Measurements from ENCODE around the gene TBC1D8. TPM values are rescaled to one million over a fixed set of nuclear protein-coding genes. Genes with fewer than 3 reads are reported as not detected.
A peak's percentile ranks its signal among the peaks of the same experiment; 100 is the strongest.

The TBC1D8 gene
- total RNA-seq, 1 experiment from 2014 or later: 48.1 TPM

DNA sequence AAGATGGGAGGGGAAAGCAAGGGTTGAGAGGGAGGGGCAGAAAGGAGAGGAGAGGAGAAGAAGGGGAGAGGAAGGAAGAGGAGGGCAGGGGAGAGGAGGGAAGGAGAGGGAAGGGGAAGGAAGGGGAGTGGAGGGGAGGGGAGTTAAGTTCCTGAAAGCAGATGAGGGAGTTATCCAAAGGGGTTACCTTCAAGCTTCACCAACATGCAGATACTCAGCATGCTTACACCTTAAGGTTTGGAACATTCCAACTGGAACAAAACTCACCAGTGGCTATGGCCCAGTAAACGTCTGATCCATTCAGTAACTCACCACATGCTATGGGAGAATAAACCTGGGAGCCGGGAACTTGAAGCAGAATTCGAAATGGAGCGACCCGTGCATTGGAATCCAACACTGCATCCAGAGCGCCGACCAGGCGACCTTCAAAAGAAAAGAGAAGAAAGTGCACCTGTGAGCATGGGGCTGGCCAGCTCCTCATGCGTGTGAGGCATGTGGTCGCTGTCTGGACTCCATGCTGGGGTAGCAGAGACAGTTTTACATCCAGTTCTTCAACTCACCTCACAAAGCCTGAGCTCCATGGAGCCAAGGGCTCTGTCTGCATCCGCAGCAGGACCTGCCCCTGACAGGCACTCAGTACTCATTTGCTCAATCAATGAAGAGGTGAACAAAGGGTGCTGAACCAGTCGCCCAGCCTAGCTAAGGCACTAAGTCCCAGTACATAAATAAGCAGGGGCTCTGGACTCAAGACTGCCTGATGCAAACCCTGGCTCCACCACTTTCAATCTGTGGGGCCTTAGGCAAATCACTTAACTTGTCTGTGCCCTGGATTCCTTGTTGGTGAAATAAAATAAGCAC is 61.0 kb downstream of the TBC1D8 start:
- H3K36me3 Mint-ChIP-seq (ENCODE audit: insufficient read depth, unreplicated experiment): peaks cover 56% of the 10 kb centered on the region
- BruUV-seq (replicated peaks): no TSS peak
- H3K4me1 Mint-ChIP-seq (ENCODE audit: insufficient read depth, unreplicated experiment): peaks cover 23% of the 10 kb centered on the region

GRCh38 chr2:101089419-101089818 is 61.8 kb downstream of the TBC1D8 start:
- POLR2A ChIA-PET: interaction anchor here (0.6 kb wide), 1 partner anchor 26 kb away, joined by 3 read pairs; no protein-coding TSS in a partner anchor
- TSS peak; percentile 37 for BruUV-seq (replicated peaks)

More for the DNA sequence above, 61.0 kb downstream of the TBC1D8 start:
- CTCF ChIA-PET: no interaction called here
- POLR2A ChIA-PET: interaction anchor here (0.6 kb wide), 1 partner anchor 26 kb away, joined by 3 read pairs; no protein-coding TSS in a partner anchor
- Mint-ChIP-seq H3K9me3 (ENCODE audit: unreplicated experiment) (no peaks in the 10 kb centered on the region), H3K27ac (ENCODE audit: low read depth, unreplicated experiment) (no peak overlapping the region), H3K27me3 (ENCODE audit: insufficient read depth, unreplicated experiment) (no peaks in the 10 kb centered on the region), H3K4me3 (ENCODE audit: unreplicated experiment) (no peak overlapping the region)
- TF ChIP-seq, protein P1, sequence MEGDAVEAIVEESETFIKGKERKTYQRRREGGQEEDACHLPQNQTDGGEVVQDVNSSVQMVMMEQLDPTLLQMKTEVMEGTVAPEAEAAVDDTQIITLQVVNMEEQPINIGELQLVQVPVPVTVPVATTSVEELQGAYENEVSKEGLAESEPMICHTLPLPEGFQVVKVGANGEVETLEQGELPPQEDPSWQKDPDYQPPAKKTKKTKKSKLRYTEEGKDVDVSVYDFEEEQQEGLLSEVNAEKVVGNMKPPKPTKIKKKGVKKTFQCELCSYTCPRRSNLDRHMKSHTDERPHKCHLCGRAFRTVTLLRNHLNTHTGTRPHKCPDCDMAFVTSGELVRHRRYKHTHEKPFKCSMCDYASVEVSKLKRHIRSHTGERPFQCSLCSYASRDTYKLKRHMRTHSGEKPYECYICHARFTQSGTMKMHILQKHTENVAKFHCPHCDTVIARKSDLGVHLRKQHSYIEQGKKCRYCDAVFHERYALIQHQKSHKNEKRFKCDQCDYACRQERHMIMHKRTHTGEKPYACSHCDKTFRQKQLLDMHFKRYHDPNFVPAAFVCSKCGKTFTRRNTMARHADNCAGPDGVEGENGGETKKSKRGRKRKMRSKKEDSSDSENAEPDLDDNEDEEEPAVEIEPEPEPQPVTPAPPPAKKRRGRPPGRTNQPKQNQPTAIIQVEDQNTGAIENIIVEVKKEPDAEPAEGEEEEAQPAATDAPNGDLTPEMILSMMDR (IDR thresholded peaks at IDR 0.05; ENCODE audit: unreplicated experiment): no peak
- intact Hi-C loops (cut with micrococcal nuclease): no loop called here
- no peak for DNase-seq (ENCODE audit: unreplicated experiment)

DNA sequence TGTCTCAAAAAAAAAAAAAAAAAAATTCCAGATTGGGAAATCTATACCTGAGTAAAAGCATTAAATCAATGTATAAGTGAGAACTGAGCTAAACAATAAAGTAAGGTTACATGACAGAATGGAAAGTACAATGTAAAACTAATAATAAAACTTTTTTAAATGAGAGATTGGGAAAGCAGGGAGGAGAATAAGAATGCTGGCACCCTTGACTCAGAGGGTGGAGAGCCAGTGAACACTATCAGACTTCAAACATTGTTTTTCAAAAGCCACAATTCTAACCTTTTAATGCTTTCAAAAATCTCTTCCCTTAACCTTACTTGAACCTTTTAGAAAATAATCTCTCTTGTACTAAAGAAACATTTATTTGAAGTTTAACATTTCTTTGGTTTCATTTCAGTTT is 63.5 kb downstream of the TBC1D8 start:
- no TSS peak for BruUV-seq (replicated peaks)
- H3K36me3 Mint-ChIP-seq (ENCODE audit: insufficient read depth, unreplicated experiment): peaks cover 72% of the 10 kb centered on the region
- TF ChIP-seq, protein P1 (IDR thresholded peaks at IDR 0.05; ENCODE audit: unreplicated experiment): no peak
- CTCF ChIA-PET: interaction anchor here (0.6 to 1.1 kb wide), 4 partner anchors 21 to 107 kb away, joined by 3 to 5 read pairs (median 3); no protein-coding TSS in a partner anchor
- H3K4me3 Mint-ChIP-seq (ENCODE audit: unreplicated experiment): no peak overlapping the region
- H3K9me3 Mint-ChIP-seq (ENCODE audit: unreplicated experiment): no peaks in the 10 kb centered on the region
- H3K27ac Mint-ChIP-seq (ENCODE audit: low read depth, unreplicated experiment): no peak overlapping the region
- no peaks in the 10 kb centered on the region for H3K27me3 Mint-ChIP-seq (ENCODE audit: insufficient read depth, unreplicated experiment)
- POLR2A ChIA-PET: interaction anchor here (1.1 to 3.0 kb wide), 4 partner anchors 12 to 63 kb away, joined by 6 to 8 read pairs (median 8); no protein-coding TSS in a partner anchor
- intact Hi-C loops (cut with micrococcal nuclease): no loop called here
- H3K4me1 Mint-ChIP-seq (ENCODE audit: insufficient read depth, unreplicated experiment): peaks cover 26% of the 10 kb centered on the region
- no peak for DNase-seq (ENCODE audit: unreplicated experiment)

More at GRCh38 chr2:101089419-101089818, 61.8 kb downstream of the TBC1D8 start:
- Mint-ChIP-seq H3K4me1 (ENCODE audit: insufficient read depth, unreplicated experiment) (peaks cover 22% of the 10 kb centered on the region), H3K4me3 (ENCODE audit: unreplicated experiment) (no peak overlapping the region), H3K27me3 (ENCODE audit: insufficient read depth, unreplicated experiment) (no peaks in the 10 kb centered on the region), H3K36me3 (ENCODE audit: insufficient read depth, unreplicated experiment) (peaks cover 63% of the 10 kb centered on the region), H3K9me3 (ENCODE audit: unreplicated experiment) (no peaks in the 10 kb centered on the region), H3K27ac (ENCODE audit: low read depth, unreplicated experiment) (no peak overlapping the region)
- intact Hi-C loops (cut with micrococcal nuclease): no loop called here
- TF ChIP-seq, protein P1 (IDR thresholded peaks at IDR 0.05; ENCODE audit: unreplicated experiment): no peak
- CTCF ChIA-PET: no interaction called here
- no peak for DNase-seq (ENCODE audit: unreplicated experiment)

GRCh38 chr2:101083613-101084012 is 67.6 kb downstream of the TBC1D8 start:
- no peaks in the 10 kb centered on the region for H3K9me3 Mint-ChIP-seq (ENCODE audit: unreplicated experiment)
- no TSS peak for BruUV-seq (replicated peaks)
- peaks cover 87% of the 10 kb centered on the region for H3K36me3 Mint-ChIP-seq (ENCODE audit: insufficient read depth, unreplicated experiment)
- intact Hi-C loops (cut with micrococcal nuclease): no loop called here
- peaks cover 43% of the 10 kb centered on the region for H3K4me1 Mint-ChIP-seq (ENCODE audit: insufficient read depth, unreplicated experiment)
- ChIA-PET POLR2A (no interaction called here), CTCF (interaction anchor here (0.7 kb wide), 1 partner anchor 76 kb away, joined by 3 read pairs; no protein-coding TSS in a partner anchor)
- H3K27me3 Mint-ChIP-seq (ENCODE audit: insufficient read depth, unreplicated experiment): no peaks in the 10 kb centered on the region
- H3K4me3 Mint-ChIP-seq (ENCODE audit: unreplicated experiment): no peak overlapping the region
- peak overlapping the region; percentile 2 for H3K27ac Mint-ChIP-seq (ENCODE audit: low read depth, unreplicated experiment)
- no peak for DNase-seq (ENCODE audit: unreplicated experiment)
- TF ChIP-seq, protein P1 (IDR thresholded peaks at IDR 0.05; ENCODE audit: unreplicated experiment): no peak
